Measurements from ENCODE around the gene ATP6V0A4. TPM values are rescaled to one million over a fixed set of nuclear protein-coding genes. Genes with fewer than 3 reads are reported as not detected.

The ATP6V0A4 gene
- total RNA-seq, 1 donor from 2014 or later, result not detected

Other genes with a start within 250 kb of the ATP6V0A4 start
- gene SVOPL, start 96.8 kb downstream of the ATP6V0A4 start, total RNA-seq, result not detected
- gene TMEM213, start 202 bp downstream of the ATP6V0A4 start, total RNA-seq, result not detected
- 1.8 TPM for gene KIAA1549, start 183.2 kb upstream of the ATP6V0A4 start, total RNA-seq
- gene ZC3HAV1L, start 237.8 kb upstream of the ATP6V0A4 start, total RNA-seq, result 4.0 TPM